NCI-H510A treated with DMSO at 0.1 percent for 48 hours (cell line): ENCODE measurements around the gene TM9SF3.

ENCODE experiments used
- DNase-seq: peaks from one replicate; lab custom pipeline; 2025; lab: John Stamatoyannopoulos, UW

TM9SF3 gene

GRCh38 chr10:96470116-96470743 is 116.6 kb downstream of the TM9SF3 start:
- peak; percentile 15 for DNase-seq

GRCh38 chr10:96468845-96469244 is 118.0 kb downstream of the TM9SF3 start:
- no peak for DNase-seq
